ENCODE data around the gene KIRREL3.

The KIRREL3 gene

DNA sequence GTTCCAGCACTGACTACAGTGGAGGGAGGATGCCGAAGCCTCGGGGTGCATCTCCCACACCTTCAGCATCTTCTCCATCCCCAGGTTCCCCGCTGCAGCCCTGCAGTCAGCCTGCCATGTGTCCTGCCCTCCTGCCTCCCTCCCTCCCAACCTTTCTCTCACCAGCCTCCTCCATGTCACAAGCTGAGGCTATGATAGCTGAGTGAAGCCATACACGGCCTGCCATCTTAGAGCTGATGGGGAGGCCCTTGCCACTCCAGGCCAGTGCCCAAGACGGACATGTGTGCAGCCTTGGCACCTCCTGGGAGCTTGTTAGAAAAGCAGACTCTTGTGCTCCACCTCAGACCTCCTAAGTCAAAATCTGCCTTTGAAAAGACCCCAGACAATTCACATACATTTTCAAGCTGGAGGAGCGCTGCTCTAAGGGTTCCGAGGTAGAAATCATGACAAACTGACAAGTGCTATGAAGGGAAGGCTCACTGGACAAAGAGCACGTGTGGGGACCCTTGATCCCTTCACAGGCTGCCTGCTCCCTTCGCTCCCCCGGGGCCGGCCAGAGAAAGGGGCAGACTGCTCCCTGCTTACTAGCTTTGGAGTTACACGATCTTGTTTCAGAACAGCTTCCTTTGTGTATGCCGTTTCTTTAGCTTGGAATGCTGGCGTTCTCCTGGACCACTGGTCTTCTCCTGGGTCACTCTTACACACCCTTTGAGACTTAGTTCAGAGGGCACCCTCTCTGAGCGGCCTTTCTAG is 521.2 kb downstream of the KIRREL3 start:
- no peak for DNase-seq

DNA sequence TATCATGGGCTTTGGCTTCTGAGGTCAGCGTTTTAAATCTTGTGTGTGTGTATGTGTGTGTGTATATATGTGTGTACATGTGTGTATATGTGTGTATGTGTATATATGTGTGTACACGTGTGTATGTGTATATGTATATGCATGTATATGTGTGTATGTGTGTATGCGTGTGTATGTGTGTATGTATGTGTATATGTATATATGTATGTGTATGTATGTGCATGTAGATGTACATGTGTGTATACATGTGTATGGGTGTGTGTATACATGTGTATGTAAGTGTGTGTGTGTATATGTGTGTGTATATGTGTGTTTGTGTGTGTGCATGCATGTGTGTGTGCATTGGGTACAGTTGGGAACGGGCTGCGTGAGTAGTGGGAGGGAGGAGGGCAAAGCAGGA is 522.1 kb downstream of the KIRREL3 start:
- no peak for DNase-seq

DNA sequence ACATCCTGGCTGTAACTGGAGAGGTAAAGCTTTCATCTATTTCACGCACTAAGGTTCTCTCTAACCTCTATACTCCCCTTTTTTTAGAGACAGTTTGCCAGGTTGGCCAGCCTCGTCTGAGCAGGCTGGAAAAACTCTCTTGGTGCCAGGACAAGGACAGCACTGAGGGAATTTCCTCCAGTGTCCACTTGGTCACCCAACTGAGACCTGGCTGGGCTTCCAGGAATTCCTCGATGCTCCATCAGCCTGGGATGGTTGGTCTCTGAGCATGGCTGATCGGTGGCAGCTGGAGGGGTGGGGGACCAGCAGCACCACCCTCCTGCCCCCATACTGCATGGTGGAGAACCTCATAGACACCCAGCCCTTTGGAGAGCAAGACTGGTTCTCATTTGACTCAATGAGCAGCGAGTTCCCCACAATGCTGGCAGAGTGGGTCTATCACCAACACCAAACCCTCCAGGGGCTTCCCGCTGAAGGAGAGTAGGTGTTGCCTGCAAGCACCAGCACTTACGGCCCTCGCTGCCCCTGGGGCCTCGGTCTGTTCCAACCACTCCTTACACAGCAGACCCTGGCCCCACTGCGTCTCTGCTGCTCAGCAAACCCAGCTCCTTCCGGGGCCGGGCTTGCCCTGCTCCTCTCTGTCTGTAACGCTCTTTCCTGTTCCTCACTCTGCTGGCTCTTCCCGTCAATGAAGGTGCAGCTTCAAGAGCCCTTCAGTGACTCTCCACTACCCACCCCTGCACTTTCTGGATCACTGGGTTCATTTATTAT is 522.9 kb downstream of the KIRREL3 start:
- DNase-seq = no peak

DNA sequence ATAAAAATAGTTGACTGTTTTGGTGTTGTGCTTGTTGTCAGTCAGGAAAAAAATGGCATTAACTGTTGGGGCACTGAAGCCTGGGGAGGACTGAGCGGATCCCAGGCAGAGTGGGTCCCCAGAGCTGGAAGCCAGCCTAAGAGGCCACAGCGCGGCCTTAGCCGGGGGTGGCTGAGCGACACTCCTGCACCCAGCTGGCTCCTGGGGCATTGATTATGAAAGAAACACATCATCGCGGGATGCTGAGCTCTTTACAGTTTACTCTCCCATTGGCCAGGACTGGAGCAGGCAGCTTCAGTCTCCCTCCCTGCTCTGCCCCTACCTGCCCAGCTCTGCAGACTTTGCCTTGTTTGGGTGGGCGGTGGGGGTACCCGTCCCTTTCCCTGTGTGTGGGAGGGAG is 523.6 kb downstream of the KIRREL3 start:
- no peak for DNase-seq

DNA sequence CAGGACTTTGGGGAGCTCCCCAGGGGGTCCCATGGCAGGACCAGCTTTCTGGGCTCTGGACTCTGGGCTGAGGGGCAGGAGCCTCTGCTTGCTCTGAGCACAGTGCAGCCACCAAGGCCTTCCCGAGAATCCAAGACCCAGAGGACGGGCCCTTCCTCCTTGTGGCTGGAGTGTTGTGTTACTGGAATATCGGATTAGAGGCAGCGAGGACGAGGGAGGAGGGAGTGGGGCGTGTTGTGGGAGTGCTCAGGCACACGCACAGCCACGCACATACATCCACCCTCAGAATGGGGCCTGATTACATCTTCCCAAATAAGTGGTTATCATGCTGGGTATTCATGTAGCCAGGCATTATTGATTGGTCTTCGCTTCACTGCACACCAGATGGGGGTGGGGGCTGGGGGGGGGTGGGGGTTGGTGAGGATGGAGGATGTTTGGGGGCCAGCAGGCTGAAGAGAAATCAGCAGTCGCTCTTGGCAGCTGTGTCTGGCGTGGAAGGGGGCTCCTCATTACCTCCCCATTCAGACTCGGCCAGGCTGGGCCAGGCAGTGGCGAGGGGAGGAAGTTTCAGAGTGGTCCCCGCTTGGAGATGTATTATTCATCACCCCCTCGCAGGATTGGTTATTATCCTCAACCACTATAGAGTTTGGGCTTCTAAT is 524.2 kb downstream of the KIRREL3 start:
- no peak for DNase-seq

DNA sequence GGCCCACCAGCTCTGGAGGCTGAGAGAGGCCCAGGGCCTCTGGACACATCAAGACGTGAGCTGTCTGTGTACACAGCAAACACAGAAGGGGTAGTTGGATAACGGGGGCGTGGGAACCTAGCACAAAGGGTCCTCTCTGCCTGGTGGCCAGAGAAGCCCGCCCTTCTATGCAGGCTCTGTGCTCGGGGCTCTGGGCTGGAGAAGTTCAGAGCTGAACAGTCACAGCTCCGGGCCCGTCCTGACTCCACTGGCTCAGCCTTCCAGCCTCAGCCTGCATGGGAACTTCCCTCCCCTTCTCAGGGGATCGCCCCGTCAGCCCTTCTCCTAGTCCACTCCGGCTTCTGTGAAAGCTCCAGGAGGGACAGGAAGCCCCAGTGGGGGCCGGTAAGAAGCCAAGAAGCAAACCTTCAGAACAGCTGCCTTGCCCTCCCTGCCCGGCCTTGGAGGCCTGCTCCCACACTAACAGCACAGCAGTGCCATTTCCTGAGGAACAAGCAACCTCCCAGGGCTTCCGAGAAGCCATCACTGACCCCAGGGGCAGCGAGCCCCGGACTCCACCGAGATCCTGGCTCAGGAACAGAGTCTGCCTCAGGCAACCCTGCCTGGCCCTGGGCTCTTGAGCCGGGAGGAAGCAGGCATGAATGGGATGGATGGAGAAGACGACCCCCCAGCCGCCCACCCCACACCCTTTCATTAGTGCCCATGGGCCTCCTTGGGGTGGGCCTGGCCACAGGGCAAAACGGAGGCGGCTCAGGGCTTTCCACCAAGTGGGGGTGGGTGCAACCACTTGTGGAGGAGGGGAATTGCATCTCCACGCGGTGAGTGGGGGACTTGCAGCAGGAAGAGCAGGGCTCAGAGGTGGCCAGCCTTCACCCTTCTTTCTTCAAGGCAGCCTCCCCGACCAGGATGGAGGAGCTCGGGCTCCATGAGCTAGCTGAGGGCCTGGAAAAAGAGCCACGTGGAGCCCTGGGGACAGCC is 525.3 kb downstream of the KIRREL3 start:
- DNase-seq = no peak

DNA sequence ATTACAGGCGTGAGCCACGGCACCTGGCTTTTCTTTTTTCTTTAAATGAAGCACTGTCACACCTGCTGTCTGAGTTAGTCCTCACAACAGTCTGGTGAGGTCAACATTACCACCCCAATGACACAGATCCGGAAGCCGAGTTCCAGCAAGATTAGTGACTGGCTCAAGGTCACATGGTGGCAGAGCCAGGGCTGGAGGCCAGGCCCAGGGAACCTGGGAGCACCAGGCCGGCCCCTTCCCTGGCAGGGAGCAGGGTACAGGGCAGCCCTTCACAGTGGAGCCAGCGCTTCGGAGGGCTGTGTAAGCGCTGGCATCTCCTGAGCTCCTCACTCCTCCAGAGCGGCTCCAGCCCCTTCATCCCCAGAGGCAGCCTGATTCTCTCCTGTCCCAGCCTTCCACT is 526.4 kb downstream of the KIRREL3 start:
- no peak for DNase-seq

DNA sequence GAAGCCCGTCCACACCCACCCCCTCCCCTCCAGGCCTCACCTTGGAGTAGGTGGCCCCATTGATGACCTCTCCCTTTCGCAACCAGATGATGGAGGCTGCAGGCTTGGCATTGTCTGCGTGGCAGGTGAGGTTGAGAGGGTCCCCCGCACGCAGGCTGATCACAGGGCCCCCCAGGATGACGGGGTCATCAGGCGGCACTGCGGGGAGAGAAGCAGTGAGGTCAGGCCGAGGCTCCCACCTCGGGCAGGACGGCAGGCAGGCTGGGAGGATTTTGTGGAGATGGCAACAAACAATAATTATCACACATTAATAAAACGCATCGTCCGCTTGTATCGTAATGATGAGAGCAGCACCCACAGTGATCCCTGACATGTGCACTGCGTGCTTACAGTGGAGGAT is 527.3 kb downstream of the KIRREL3 start:
- no peak for DNase-seq

DNA sequence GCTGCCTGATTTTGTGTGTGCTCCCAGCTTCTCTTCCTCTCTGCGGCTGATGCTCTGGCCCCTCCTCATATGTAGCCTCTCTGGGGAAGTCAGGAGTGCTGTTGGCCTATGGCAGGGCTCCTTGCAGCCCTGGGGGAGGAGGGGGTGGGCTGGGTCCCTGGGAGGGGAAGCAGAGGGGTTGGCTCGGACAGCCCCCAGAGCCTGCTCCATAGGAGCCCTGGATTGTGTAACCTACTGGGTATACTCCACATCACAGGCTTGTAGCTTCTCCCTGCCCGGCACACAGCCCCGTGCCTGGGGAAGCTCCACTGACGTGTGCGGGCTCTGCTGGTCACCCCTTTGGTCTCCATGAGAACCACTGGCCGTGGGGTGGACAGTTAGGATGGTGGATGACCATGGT is 531.3 kb downstream of the KIRREL3 start:
- no peak for DNase-seq

DNA sequence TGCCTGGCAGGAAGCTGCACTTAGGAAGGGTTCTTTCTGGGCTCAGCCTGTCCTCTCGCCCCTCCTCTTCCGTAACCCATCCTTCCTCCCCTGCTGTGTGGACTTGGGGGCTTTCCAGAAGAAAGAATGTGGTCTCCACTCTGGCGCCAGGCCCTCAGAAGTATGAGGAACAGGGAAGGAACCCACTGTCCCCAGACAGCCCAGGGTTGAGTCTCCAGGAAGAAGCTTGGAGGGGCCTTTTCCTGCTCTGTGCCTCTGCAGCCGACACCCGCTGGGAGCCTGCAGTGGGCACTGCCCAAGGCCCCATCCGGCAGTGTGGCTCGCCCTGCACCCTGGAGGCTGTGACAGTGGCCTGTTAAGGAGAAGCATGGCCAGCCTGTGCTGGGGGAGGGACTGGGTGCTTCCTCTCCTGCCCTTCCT is 532.5 kb downstream of the KIRREL3 start:
- no peak for DNase-seq

DNA sequence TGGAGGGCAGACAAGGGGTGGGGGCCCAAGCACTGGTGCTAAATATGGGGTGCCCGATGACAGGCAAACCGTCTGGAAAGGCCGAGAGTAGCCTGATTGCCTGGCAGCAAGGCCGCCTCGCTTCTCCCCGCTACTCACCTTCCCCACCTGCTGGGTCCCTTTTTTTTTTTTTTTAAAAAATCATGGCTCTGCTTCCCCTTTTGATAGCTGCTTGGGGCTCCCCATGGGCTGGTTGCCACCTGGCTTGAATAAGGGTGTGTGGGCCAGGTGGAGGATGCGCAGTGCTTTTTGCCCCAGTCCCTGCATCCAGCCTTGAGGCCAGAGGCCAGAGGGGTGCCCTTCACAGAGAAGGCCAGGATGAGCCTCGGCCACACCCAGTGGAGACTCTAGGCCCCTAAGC is 533.1 kb downstream of the KIRREL3 start:
- no peak for DNase-seq

DNA sequence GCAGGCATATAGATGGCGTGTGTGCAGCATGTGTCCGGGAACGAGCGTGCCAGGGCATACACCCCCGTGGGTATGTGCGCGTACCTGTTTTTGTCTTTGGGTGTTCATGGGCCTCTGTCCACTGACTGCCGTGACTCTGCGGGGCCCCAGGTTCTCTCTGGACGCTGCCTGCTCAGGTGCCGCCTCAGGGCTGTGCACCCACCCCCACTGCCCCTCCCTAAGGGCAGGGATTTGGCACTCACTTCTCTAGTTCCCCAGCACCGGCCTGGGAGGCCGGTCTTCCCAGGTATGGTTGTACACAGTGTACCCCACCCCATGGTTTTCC is 533.6 kb downstream of the KIRREL3 start:
- no peak for DNase-seq

DNA sequence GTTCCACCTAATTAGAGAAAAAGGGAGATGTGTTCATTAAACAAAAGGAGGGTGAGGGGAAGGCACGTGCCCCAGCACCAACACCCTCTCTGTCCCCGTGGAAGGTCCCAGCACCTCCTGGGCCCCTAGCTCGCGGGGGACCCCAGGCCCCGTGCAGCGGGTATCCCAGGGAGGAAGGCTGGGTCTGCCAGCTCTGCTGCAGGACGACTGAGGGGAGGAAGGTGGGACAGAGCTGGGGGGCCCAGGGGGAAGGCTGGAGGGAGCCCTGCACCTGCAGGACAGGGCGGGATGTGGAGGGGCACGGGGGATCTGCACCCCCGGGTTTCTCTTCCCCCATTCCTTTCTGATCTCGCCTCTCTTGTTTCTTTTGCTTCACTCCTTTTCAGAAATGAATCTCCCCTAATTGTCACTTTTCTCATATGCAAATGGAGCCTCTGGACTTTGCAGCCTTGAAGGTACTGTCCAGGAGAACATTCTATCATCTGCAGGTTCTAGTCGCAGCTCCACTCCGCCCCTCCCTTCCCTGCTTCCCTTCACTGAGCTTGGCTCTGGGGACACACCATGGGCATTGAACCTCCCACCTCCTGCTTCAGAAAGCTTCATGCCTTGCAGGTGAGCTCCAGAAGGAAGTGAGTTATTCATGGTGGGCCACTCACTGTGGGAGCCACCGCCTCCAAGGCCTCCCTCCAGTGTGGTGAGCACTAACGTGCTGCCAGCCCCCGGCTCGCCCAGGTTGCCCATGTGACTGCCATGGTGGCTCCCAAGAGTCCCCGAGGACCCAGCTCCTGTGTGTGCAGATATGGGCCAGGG is 534.1 kb downstream of the KIRREL3 start:
- DNase-seq = no peak

DNA sequence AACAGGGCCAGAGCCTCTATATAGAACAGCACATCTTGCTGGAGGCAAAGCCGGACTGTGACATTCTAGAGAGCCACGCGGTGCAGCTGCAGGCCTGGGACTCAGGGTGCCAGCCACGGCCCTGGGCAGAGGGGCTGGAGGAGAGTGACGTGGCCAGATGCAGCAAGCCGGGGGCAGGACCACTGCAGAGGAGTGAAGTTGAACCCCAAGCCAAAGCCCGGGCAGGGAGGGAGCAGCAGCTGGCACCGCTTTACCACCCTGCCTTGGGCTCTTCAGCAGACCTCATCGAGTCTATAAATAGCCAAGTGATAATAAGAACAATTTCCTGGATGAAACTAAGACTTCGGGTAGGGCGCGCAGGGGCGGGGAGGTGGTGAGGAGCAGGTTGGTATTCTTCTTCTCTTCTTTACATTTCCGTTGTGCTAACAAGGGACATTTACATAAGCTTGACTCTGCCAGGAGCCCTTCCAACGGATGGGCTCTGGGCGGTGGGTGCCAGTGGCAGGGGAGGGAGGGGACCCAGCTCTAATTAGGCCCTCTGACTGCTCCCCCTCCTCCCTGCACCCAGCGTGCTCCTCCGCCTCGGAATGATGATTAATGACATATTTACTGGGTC is 534.9 kb downstream of the KIRREL3 start:
- peak; percentile 97 for DNase-seq

DNA sequence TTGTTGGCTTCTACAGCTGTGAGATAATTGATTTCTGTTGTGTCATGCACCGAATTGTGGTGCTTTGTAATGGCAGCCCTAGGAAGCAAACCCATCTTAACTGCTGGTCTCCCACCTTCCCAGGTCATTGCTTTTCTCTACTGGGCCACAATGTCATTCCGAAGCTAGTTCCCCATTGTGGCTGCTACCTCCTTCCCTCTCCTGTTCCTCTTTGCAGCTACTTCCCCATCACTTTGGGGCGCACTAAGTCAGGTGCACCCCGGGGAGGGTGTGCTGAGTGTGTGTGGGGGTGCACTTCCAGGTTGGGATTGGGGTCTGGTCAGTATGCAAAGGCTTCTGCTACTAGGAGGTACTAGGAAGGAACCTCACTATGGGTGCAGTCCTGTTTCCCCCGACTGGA is 535.8 kb downstream of the KIRREL3 start:
- DNase-seq = no peak

DNA sequence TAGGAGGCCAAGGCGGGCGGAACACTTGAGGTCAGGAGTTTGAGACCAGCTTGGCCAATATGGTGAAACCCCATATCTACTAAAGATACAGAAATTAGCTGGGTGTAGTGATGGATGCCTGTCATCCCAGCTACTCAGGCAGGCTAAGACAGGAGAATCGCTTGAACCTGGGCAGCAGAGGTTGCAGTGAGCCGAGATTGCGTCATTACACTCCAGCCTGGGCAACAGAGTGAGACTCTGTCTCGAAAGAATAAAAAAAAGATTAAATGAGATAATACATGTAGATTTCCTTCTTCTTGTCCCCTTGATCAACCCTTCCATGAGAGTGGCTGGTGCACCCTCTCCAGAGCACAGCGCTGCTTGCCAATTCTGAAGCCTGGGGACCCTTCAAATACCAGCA is 538.1 kb downstream of the KIRREL3 start:
- DNase-seq = no peak

DNA sequence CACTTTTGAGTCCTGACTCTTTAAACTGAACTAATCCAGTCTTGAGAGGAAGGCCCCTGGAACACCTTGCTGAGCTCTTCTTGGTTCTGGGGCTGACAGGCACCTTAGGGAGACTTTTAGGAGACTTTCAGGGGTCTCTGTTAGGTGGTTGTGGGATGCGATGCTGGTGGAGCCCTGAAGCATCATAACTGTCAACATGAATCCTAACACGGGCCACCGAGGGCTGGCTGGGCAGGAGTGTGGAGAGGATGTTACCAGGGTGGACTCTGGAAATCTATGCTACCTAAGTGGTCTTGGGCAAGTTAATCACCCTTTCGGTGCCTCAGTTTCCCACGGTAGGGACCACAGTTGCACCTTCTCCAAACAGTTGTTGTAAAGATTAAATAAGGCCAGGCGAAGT is 538.6 kb downstream of the KIRREL3 start:
- DNase-seq = no peak

DNA sequence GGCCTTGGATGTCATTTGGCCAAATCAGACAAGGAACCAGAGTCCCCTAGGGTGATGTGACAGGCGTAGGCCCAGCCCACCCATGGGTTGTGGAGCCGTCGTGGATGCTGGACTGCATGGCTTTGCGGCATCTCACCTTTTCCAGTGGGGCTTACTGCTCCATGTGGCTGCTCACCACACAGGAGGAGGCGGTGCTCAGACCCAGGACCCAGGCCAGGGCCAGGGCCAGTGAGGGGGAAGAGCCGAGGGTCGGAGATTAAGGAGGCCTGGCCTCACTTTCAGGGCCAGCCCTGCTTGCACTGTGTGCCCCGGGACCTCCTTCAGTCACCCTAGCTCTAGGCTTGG is 539.5 kb downstream of the KIRREL3 start:
- DNase-seq = no peak

DNA sequence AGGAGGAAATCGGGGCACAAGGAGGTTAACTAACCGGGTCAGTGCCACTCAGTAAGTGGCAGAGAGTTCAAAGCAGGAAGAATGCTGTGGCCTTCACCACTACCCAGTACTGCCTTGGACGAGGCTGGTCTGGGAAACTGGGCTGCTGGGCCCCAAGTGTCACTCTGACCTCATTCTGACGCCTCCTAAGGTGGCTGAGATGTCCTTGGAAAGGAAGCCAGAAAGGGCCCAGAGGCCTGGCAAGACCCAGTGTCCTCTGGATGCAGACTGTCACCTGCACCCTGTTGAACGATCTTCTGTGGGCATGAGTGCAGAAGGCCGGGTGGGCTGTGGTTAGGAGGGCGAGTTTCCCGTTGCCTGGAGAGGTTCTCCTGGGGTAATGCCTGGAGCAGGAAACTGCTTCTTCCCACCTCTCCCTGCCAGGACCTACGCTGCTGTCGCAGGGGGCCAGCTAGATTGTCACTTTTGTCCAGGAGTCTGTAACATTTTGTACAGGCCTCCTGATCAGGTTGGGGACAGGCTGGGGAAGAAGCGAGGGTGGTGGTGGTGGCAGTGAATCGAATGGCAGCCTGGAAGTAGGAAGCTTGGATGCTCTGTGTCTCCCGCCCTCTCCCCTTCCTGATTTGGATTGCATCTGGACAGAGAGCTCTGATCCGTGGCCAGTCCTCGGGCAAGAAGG is 540.0 kb downstream of the KIRREL3 start:
- no peak for DNase-seq

DNA sequence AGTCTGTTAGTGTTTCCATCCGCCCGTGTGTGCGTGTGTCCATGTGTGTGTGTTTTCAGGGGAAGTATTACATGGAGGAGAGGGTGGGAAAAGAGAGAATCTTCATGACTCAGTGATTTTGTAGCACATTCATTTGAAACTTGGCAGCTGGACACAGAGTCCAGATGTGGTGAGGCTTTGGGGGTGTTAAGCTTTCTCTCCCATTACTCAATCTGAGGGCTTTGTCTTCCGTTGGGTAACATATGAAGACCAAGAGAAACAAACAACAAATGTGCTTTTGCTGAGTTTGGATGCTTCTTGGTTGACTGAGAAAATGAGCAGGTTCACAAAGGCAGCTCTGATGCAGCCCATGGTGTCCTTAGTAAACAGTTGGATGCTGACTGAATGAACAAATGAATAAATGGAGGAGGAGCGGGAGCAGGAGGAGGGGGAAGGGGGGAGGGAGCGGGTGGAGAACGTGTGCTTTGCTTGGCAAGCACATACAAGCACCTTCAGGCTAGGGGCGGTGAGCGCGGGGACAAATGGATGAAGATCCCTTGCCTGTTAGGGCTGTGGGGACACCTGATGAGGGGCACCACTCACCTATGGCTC is 540.8 kb downstream of the KIRREL3 start:
- DNase-seq = no peak

DNA sequence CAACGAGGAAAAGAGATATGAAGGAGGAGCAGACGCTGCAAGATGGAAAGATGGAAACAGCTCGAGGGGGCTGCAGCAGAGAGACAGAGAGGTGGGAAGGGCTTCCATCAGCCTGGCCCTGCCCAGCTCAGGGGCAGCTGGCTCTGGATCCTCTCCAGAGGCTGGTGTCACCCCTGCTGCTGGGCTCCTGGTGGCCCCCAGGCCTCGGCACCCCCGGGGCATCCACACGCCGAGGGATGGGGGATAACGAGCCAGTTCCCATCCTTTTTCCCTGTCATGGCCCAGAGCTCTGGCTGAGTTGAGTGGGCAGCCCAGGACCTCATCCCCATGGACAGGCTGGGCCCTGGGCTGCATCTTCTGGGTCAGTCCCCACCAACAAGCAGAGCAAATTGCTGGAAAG is 542.8 kb downstream of the KIRREL3 start:
- DNase-seq = no peak

Data from NCI-H526 treated with DMSO at 0.1 percent for 48 hours (cell line).